ENCODE results near the gene SARM1. TPM values are rescaled to one million over a fixed set of nuclear protein-coding genes. Genes with fewer than 3 reads are reported as not detected.

The SARM1 gene
- total and polyA plus RNA-seq, 9 of the 15 experiments (the other 6 are each of a cell fraction or from before 2014, with no cell fraction given): 0.04 to 0.55 (median 0.11) TPM; not detected in 2

GRCh38 chr17:28331891-28332420 lies 39.5 kb upstream of the SARM1 start:
- WGBS (ENCODE audit: insufficient coverage, low coverage, missing lambda C conversion rate): 49% methylated on average over 6 of the region's 6 CpGs
- in situ Hi-C loops (cut with MboI): no loop called here
- no peak overlapping the region for H3K4me3 ChIP-seq
- intact Hi-C loops (cut with micrococcal nuclease): no loop called here
- no peak for ATAC-seq
- H3K27ac ChIP-seq (ENCODE audit: extremely low read depth, low read depth, low read length): no peak overlapping the region
- no peak overlapping the region for H3K9ac ChIP-seq (ENCODE audit: insufficient read depth in 1 of 2, low read depth in 2 of 2, low read length in 2 of 2)
- H3K36me3 ChIP-seq (ENCODE audit: control insufficient read depth, insufficient read depth, low read length): peaks cover 40% of the 10 kb centered on the region
- peaks cover 14% of the 10 kb centered on the region for H4K20me1 ChIP-seq (replicated peaks; ENCODE audit: control insufficient read depth, insufficient read depth, low read length)
- no peak overlapping the region for H3K4me2 ChIP-seq (ENCODE audit: insufficient read depth, low read length)
- H3K4me1 ChIP-seq (replicated peaks in 1 of 2; ENCODE audit: control insufficient read depth in 2 of 2, insufficient read depth in 2 of 2, low read length in 2 of 2): peaks cover 16 to 17% of the 10 kb centered on the region in 2 experiments; a peak in 4 of 5 replicates
- no TSS peak for BruUV-seq (replicated peaks)
- H3K9me1 ChIP-seq (ENCODE audit: control insufficient read depth, insufficient read depth, low read length): no peaks in the 10 kb centered on the region
- ChIA-PET CTCF (ENCODE audit: low intra/inter-chr PET ratio) (no interaction called here), POLR2A (interaction anchor here (0.7 to 6.5 kb wide), 5 partner anchors 10 to 41 kb away, joined by 3 to 62 read pairs (median 3); partner anchors contain the start of genes POLDIP2 and TMEM97)
- H3K9me3 ChIP-seq (replicated peaks; ENCODE audit: control insufficient read depth, insufficient read depth, low read depth, low read length): no peaks in the 10 kb centered on the region
- DNase-seq (ENCODE audit: extremely low read depth in 1 of 4, low spot score in 3 of 4): no peak
- no peak for FAIRE-seq
- H2AFZ ChIP-seq (ENCODE audit: low read depth, low read length): no peak overlapping the region
- H3K79me2 ChIP-seq (ENCODE audit: control insufficient read depth, insufficient read depth, low read length): peaks cover 26% of the 10 kb centered on the region
- H3K27me3 ChIP-seq (ENCODE audit: control insufficient read depth in 2 of 2, insufficient read depth in 2 of 2, low read length in 2 of 2): no peaks in the 10 kb centered on the region
- TF ChIP-seq TRIM24 (IDR thresholded peaks at IDR 0.05) (no peak), HMG20A (CRISPR knock-in tag; conservative IDR thresholded peaks at IDR 0.05) (no peak), ZNF79 (CRISPR knock-in tag; IDR thresholded peaks at IDR 0.05; ENCODE audit: low read depth) (no peak), E4F1 (CRISPR knock-in tag; IDR thresholded peaks at IDR 0.05; ENCODE audit: borderline replicate concordance) (no peak), GATAD2A (IDR thresholded peaks at IDR 0.05) (no peak), CCNT2 (IDR thresholded peaks at IDR 0.05; ENCODE audit: borderline replicate concordance, extremely low read depth, insufficient read length, low read depth, low read length) (no peak), LARP7 (IDR thresholded peaks at IDR 0.05) (no peak), SOX6 (IDR thresholded peaks at IDR 0.05) (no peak), NCOA4 (IDR thresholded peaks at IDR 0.05; ENCODE audit: partially characterized antibody) (no peak), SP1 (CRISPR knock-in tag; IDR thresholded peaks at IDR 0.05) (no peak), FOXA1 (IDR thresholded peaks at IDR 0.05; ENCODE audit: borderline replicate concordance) (no peak), NR2F6 (CRISPR knock-in tag; IDR thresholded peaks at IDR 0.05) (no peak), CBFB (CRISPR knock-in tag; IDR thresholded peaks at IDR 0.05) (no peak), SETDB1 (IDR thresholded peaks at IDR 0.05; ENCODE audit: low read length) (no peak), ATF4 (CRISPR knock-in tag; IDR thresholded peaks at IDR 0.05) (no peak), NCOA2 (IDR thresholded peaks at IDR 0.05; ENCODE audit: partially characterized antibody in 2 of 2) (no peak), ATF3 (IDR thresholded peaks at IDR 0.05) (no peak), ATF3 (CRISPR knock-in tag; conservative IDR thresholded peaks at IDR 0.05) (no peak)

Data from K562 (cell line).